ENCODE data around the gene GRID2IP.
A peak's percentile ranks its signal among the peaks of the same experiment; 100 is the strongest.
"Not testable (repeated sequence)": the region's sequence is repeated elsewhere in the genome, so short reads cannot be mapped to it uniquely, and the experiment has no call there.

The GRID2IP gene

GRCh38 chr7:6481445-6481844 is 69.8 kb downstream of the GRID2IP start:
- no peak for DNase-seq

- no peak for DNase-seq
Measured at GRCh38 chr7:6480323-6480660, 71.0 kb downstream of the GRID2IP start.

- DNase-seq: peak; percentile 65
Measured at GRCh38 chr7:6479067-6479466, 72.2 kb downstream of the GRID2IP start.

- no peak for DNase-seq
Measured at GRCh38 chr7:6478186-6478585, 73.1 kb downstream of the GRID2IP start.

GRCh38 chr7:6477318-6477660 is 74.0 kb downstream of the GRID2IP start:
- DNase-seq: no peak

- no peak for DNase-seq
Measured at GRCh38 chr7:6476596-6477317, 74.5 kb downstream of the GRID2IP start.

- no peak for DNase-seq
Measured at GRCh38 chr7:6475433-6476186, 75.7 kb downstream of the GRID2IP start.

- DNase-seq: no peak
Measured at GRCh38 chr7:6465862-6466261, 85.4 kb downstream of the GRID2IP start.

- not testable (repeated sequence) for DNase-seq
Measured at GRCh38 chr7:6463609-6464008, 87.7 kb downstream of the GRID2IP start.

GRCh38 chr7:6461946-6462550 is 89.2 kb downstream of the GRID2IP start:
- DNase-seq: no peak

- DNase-seq: no peak
Measured at GRCh38 chr7:6460990-6461584, 90.2 kb downstream of the GRID2IP start.

- no peak for DNase-seq
Measured at GRCh38 chr7:6460303-6460702, 91.0 kb downstream of the GRID2IP start.

GRCh38 chr7:6458676-6459075 is 92.6 kb downstream of the GRID2IP start:
- not testable (repeated sequence) for DNase-seq

- DNase-seq: no peak
Measured at GRCh38 chr7:6453734-6454133, 97.5 kb downstream of the GRID2IP start.

- DNase-seq: no peak
Measured at GRCh38 chr7:6451224-6451705, 100.0 kb downstream of the GRID2IP start.

GRCh38 chr7:6450591-6450990 is 100.7 kb downstream of the GRID2IP start:
- DNase-seq: not testable (repeated sequence)

- not testable (repeated sequence) for DNase-seq
Measured at GRCh38 chr7:6449884-6450283, 101.4 kb downstream of the GRID2IP start.

GRCh38 chr7:6448943-6449543 is 102.2 kb downstream of the GRID2IP start:
- DNase-seq: no peak

GRCh38 chr7:6447581-6448199 is 103.6 kb downstream of the GRID2IP start, which contains the start of gene DAGLB:
Gene DAGLB, minus strand, starts transcription at chr7:6447954. Its CDS starts 112 bp downstream, at chr7:6447842.
- DNase-seq: peak; percentile 98

Measured in activated CD8-positive, alpha-beta memory T cell treated with anti-CD3 and anti-CD28 coated beads for 24 hours (primary cell).